Upper lobe of left lung (tissue), 6 donors: ENCODE data around the gene AKAP8L. TPM values are rescaled to one million over a fixed set of nuclear protein-coding genes. Genes with fewer than 3 reads are reported as not detected.

ENCODE experiments used
- ATAC-seq, 2 donors: fragments of 200-7000 bp; cut with Tn5 transposase; one replicate each; pipeline ENCODE4 v1.9.1; 2022; ENCODE audit warnings: mild to moderate bottlenecking in 2 of 2, moderate library complexity in 2 of 2; ENCODE audit not compliant: low FRiP score in 2 of 2
- DNase-seq, 2 donors: peaks; one replicate each; pipeline ENCODE4 v3.0.0-alpha.2; 2019 to 2020
- H3K27ac ChIP-seq, 4 donors: fragments of 200-600 bp; sonication (generic); one replicate each; pipeline ENCODE4 v1.5.1; 2016 to 2019
- H3K27me3 ChIP-seq, 4 donors: fragments of 200-600 bp; sonication (generic); one replicate each; pipeline ENCODE4 v1.5.1; 2017 to 2019
- H3K36me3 ChIP-seq, 4 donors: fragments of 200-600 bp; sonication (generic); one replicate each; pipeline ENCODE4 v1.5.1; 2016 to 2019
- H3K4me1 ChIP-seq, 4 donors: fragments of 200-600 bp; sonication (generic); one replicate each; pipeline ENCODE4 v1.5.1; 2018 to 2019
- H3K4me3 ChIP-seq, 4 donors: fragments of 200-600 bp; sonication (generic); one replicate each; pipeline ENCODE4 v1.5.1; 2017 to 2019; ENCODE audit warnings: mild to moderate bottlenecking in 2 of 4, moderate library complexity in 1 of 4
- H3K9me3 ChIP-seq, 4 donors: fragments of 200-600 bp; sonication (generic); one replicate each; pipeline ENCODE4 v1.5.1; 2018 to 2019
- CTCF ChIP-seq, 6 experiments: fragments of 450-650 bp in 4 of 6; fragments of 200-600 bp in 2 of 6; sonication (generic) in 2 of 6; IDR thresholded peaks; one replicate each; pipeline ENCODE4 v1.5.1; 2016 to 2019; ENCODE audit warnings: antibody characterized with exemption in 6 of 6
- EP300 ChIP-seq, 4 donors: sonication (generic); formaldehyde crosslinking; IDR thresholded peaks; one replicate each; pipeline ENCODE4 v1.5.1; 2017; ENCODE audit warnings: antibody characterized with exemption in 4 of 4, control low read depth in 2 of 4
- POLR2A ChIP-seq, 4 donors: fragments of 450-650 bp; IDR thresholded peaks; one replicate each; pipeline ENCODE4 v1.5.1; 2016 to 2017; ENCODE audit warnings: antibody characterized with exemption in 4 of 4, mild to moderate bottlenecking in 2 of 4
- POLR2AphosphoS5 ChIP-seq, 2 donors: sonication (generic); formaldehyde crosslinking; IDR thresholded peaks; one replicate each; pipeline ENCODE4 v1.5.1; 2017; ENCODE audit warnings: antibody characterized with exemption in 2 of 2
- WGBS, 2 donors: methylation state at CpG; one replicate each; pipeline ENCODE4 v1.1.5; 2017 to 2018; 5-methylcytosine and 5-hydroxymethylcytosine counted together
- total RNA-seq, 6 donors: library from RNA; depleted of rRNA in 4 of 6; stranded (reverse); fragments of >200 nt in 4 of 6; gene quantifications; one replicate each; pipeline versions ENCODE4 v1.1.0 to v1.2.1, GENCODE V29; 2016 to 2021
- donor health status: DM: no; HTN: no; CAD: no; lungs with moderate emphysema.
- donor health status: DM: no; HTN: yes; CAD: no; lungs with severe emphysema.

Gene AKAP8L
- total RNA-seq, 6 donors from 2014 or later = 79.8 to 476 (median 91.2) TPM

GRCh38 chr19:15433519-15434069 is 14.8 kb upstream of the AKAP8L start:
- Histone ChIP-seq H3K36me3 (peaks cover 0 to 20% (median 6%) of the 10 kb centered on the region in 4 donors), H3K27ac (peak overlapping the region; percentile 84 to 92 (median 90)), H3K4me1 (peaks cover 21 to 42% (median 32%) of the 10 kb centered on the region in 4 donors), H3K9me3 (no peaks in the 10 kb centered on the region), H3K4me3 (peak overlapping the region in 3 of 4 donors; percentile 84 to 99 (median 97)), H3K27me3 (no peaks in the 10 kb centered on the region)
- no peak for TF ChIP-seq CTCF (IDR thresholded peaks at IDR 0.05)
- TF ChIP-seq EP300 (IDR thresholded peaks at IDR 0.05) = no peak
- TF ChIP-seq POLR2AphosphoS5 (IDR thresholded peaks at IDR 0.05) = no peak
- TF ChIP-seq POLR2A (IDR thresholded peaks at IDR 0.05) = no peak
- ATAC-seq = no peak
- 72 to 84% methylated on average over 5 to 7 of the region's 8 CpGs for WGBS, 2 donors
- no peak for DNase-seq

GRCh38 chr19:15432629-15433518 is 14.1 kb upstream of the AKAP8L start:
- peaks cover 21 to 44% (median 32%) of the 10 kb centered on the region in 4 donors for H3K4me1 ChIP-seq
- ATAC-seq = peak; percentile 95 to 98
- H3K27ac ChIP-seq = peak overlapping the region; percentile 84 to 92 (median 90)

GRCh38 chr19:15432018-15432494 is 13.3 kb upstream of the AKAP8L start:
- TF ChIP-seq POLR2A (IDR thresholded peaks at IDR 0.05) = no peak
- no peak for TF ChIP-seq POLR2AphosphoS5 (IDR thresholded peaks at IDR 0.05)
- TF ChIP-seq EP300 (IDR thresholded peaks at IDR 0.05) = no peak
- TF ChIP-seq CTCF (IDR thresholded peaks at IDR 0.05) = no peak
- DNase-seq (no peak), ATAC-seq (no peak)
- 0 to 1% methylated on average over 21 of the region's 44 CpGs for WGBS, 2 donors
- Histone ChIP-seq H3K27ac (peak overlapping the region; percentile 67 to 92 (median 73)), H3K27me3 (no peaks in the 10 kb centered on the region), H3K4me1 (peaks cover 21 to 44% (median 32%) of the 10 kb centered on the region in 4 donors), H3K36me3 (peaks cover 0 to 33% (median 17%) of the 10 kb centered on the region in 4 donors), H3K9me3 (no peaks in the 10 kb centered on the region), H3K4me3 (peak overlapping the region; percentile 84 to 99 (median 94))

More at GRCh38 chr19:15432629-15433518, 14.1 kb upstream of the AKAP8L start:
- DNase-seq = peak; percentile 93 to 99
- Histone ChIP-seq H3K9me3 (no peaks in the 10 kb centered on the region), H3K4me3 (peak overlapping the region; percentile 84 to 99 (median 92)), H3K27me3 (no peaks in the 10 kb centered on the region), H3K36me3 (peaks cover 0 to 25% (median 9%) of the 10 kb centered on the region in 4 donors)
- 2 to 3% methylated on average over 6 to 25 of the region's 75 CpGs for WGBS, 2 donors
- TF ChIP-seq POLR2AphosphoS5 (IDR thresholded peaks at IDR 0.05) (peak; percentile 48 to 54), EP300 (IDR thresholded peaks at IDR 0.05) (no peak), CTCF (IDR thresholded peaks at IDR 0.05) (peak in 2 of 6 experiments; percentile 9 to 48), POLR2A (IDR thresholded peaks at IDR 0.05) (peak in 3 of 4 donors; percentile 28 to 54 (median 33))

- H3K27ac ChIP-seq = peak overlapping the region in 3 of 4 donors; percentile 73 to 92 (median 73)
- TF ChIP-seq POLR2A (IDR thresholded peaks at IDR 0.05) = no peak
- TF ChIP-seq CTCF (IDR thresholded peaks at IDR 0.05) = no peak
- TF ChIP-seq EP300 (IDR thresholded peaks at IDR 0.05) = no peak
- no peak for TF ChIP-seq POLR2AphosphoS5 (IDR thresholded peaks at IDR 0.05)
- H3K4me3 ChIP-seq = peak overlapping the region; percentile 84 to 99 (median 94)
- no peak for ATAC-seq
- peaks cover 21 to 44% (median 32%) of the 10 kb centered on the region in 4 donors for H3K4me1 ChIP-seq
- peaks cover 3 to 38% (median 21%) of the 10 kb centered on the region in 4 donors for H3K36me3 ChIP-seq
- no peaks in the 10 kb centered on the region for H3K27me3 ChIP-seq
- DNase-seq = no peak
- 17 to 24% methylated on average over 7 of the region's 7 CpGs for WGBS, 2 donors
- no peaks in the 10 kb centered on the region for H3K9me3 ChIP-seq
Observed at GRCh38 chr19:15431396-15432017, 12.7 kb upstream of the AKAP8L start.
